Measurements from ENCODE around the gene WDR37. TPM values are rescaled to one million over a fixed set of nuclear protein-coding genes. Genes with fewer than 3 reads are reported as not detected.

WDR37 gene
- polyA plus RNA-seq, 1 of the 3 experiments (the other 2 are of a cell fraction): 11.9 TPM

- H3K4me1 ChIP-seq (ENCODE audit: control insufficient read depth in 1 of 2, insufficient read depth in 2 of 2, low read depth in 1 of 2, low read length in 1 of 2): peaks cover 6 to 29% of the 10 kb centered on the region in 2 experiments; a peak in 3 of 4 replicates
- H3K27me3 ChIP-seq (ENCODE audit: insufficient read depth): no peaks in the 10 kb centered on the region
- peaks cover 9% of the 10 kb centered on the region; the same call in 1 of the 2 replicates for H3K79me2 ChIP-seq (ENCODE audit: insufficient read depth)
- H3K4me3 ChIP-seq (ENCODE audit: low read depth in 2 of 2, low read length in 1 of 2): no peak overlapping the region
- no peaks in the 10 kb centered on the region for H3K9me2 ChIP-seq
- no peak for TF ChIP-seq EZH2phosphoT487 (IDR thresholded peaks at IDR 0.05; ENCODE audit: borderline replicate concordance, low read depth)
- no peak for TF ChIP-seq TEAD4 (IDR thresholded peaks at IDR 0.05; ENCODE audit: borderline replicate concordance, insufficient read depth)
- TF ChIP-seq, protein P1, sequence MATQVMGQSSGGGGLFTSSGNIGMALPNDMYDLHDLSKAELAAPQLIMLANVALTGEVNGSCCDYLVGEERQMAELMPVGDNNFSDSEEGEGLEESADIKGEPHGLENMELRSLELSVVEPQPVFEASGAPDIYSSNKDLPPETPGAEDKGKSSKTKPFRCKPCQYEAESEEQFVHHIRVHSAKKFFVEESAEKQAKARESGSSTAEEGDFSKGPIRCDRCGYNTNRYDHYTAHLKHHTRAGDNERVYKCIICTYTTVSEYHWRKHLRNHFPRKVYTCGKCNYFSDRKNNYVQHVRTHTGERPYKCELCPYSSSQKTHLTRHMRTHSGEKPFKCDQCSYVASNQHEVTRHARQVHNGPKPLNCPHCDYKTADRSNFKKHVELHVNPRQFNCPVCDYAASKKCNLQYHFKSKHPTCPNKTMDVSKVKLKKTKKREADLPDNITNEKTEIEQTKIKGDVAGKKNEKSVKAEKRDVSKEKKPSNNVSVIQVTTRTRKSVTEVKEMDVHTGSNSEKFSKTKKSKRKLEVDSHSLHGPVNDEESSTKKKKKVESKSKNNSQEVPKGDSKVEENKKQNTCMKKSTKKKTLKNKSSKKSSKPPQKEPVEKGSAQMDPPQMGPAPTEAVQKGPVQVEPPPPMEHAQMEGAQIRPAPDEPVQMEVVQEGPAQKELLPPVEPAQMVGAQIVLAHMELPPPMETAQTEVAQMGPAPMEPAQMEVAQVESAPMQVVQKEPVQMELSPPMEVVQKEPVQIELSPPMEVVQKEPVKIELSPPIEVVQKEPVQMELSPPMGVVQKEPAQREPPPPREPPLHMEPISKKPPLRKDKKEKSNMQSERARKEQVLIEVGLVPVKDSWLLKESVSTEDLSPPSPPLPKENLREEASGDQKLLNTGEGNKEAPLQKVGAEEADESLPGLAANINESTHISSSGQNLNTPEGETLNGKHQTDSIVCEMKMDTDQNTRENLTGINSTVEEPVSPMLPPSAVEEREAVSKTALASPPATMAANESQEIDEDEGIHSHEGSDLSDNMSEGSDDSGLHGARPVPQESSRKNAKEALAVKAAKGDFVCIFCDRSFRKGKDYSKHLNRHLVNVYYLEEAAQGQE (IDR thresholded peaks at IDR 0.05; ENCODE audit: low read depth, low read length): no peak
- TF ChIP-seq MXI1 (IDR thresholded peaks at IDR 0.05; ENCODE audit: low read depth, low read length): no peak
- TF ChIP-seq GATA2 (CRISPR knock-in tag; IDR thresholded peaks at IDR 0.05): no peak
- no peak for TF ChIP-seq ELF1 (IDR thresholded peaks at IDR 0.05)
- TF ChIP-seq JUND (IDR thresholded peaks at IDR 0.05): no peak
- no peak for TF ChIP-seq FOXJ3 (CRISPR knock-in tag; IDR thresholded peaks at IDR 0.05)
- TF ChIP-seq TAF1 (IDR thresholded peaks at IDR 0.05; ENCODE audit: borderline replicate concordance, low read depth, low read length): no peak
- no peak for TF ChIP-seq YY1 (IDR thresholded peaks at IDR 0.05; ENCODE audit: low read depth)
- no peak for TF ChIP-seq EP300 (IDR thresholded peaks at IDR 0.05; ENCODE audit: borderline replicate concordance in 1 of 2, low read depth in 1 of 2, low read length in 1 of 2)
- TF ChIP-seq, protein P2, sequence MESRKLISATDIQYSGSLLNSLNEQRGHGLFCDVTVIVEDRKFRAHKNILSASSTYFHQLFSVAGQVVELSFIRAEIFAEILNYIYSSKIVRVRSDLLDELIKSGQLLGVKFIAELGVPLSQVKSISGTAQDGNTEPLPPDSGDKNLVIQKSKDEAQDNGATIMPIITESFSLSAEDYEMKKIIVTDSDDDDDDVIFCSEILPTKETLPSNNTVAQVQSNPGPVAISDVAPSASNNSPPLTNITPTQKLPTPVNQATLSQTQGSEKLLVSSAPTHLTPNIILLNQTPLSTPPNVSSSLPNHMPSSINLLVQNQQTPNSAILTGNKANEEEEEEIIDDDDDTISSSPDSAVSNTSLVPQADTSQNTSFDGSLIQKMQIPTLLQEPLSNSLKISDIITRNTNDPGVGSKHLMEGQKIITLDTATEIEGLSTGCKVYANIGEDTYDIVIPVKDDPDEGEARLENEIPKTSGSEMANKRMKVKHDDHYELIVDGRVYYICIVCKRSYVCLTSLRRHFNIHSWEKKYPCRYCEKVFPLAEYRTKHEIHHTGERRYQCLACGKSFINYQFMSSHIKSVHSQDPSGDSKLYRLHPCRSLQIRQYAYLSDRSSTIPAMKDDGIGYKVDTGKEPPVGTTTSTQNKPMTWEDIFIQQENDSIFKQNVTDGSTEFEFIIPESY (IDR thresholded peaks at IDR 0.05; ENCODE audit: borderline replicate concordance, low read depth): no peak
- TF ChIP-seq, protein P3, sequence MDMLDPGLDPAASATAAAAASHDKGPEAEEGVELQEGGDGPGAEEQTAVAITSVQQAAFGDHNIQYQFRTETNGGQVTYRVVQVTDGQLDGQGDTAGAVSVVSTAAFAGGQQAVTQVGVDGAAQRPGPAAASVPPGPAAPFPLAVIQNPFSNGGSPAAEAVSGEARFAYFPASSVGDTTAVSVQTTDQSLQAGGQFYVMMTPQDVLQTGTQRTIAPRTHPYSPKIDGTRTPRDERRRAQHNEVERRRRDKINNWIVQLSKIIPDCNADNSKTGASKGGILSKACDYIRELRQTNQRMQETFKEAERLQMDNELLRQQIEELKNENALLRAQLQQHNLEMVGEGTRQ (IDR thresholded peaks at IDR 0.05; ENCODE audit: borderline replicate concordance, low read depth, low read length): no peak
- TF ChIP-seq FOXM1 (IDR thresholded peaks at IDR 0.05; ENCODE audit: low read depth): no peak
- TF ChIP-seq RXRA (IDR thresholded peaks at IDR 0.05; ENCODE audit: borderline replicate concordance, low read depth): no peak
- TF ChIP-seq RCOR1 (IDR thresholded peaks at IDR 0.05; ENCODE audit: low read length): no peak
- TF ChIP-seq GABPA (IDR thresholded peaks at IDR 0.05; ENCODE audit: low read depth): no peak
- no peak for TF ChIP-seq NRF1 (IDR thresholded peaks at IDR 0.05; ENCODE audit: low read depth, low read length)
- TF ChIP-seq NFIC (IDR thresholded peaks at IDR 0.05; ENCODE audit: borderline replicate concordance): no peak
- no peak for TF ChIP-seq TCF12 (IDR thresholded peaks at IDR 0.05)
- CTCF ChIA-PET: interaction anchor here (1.2 kb wide), 1 partner anchor 13 kb away, joined by 3 read pairs; no protein-coding TSS in a partner anchor
- POLR2A ChIA-PET: no interaction called here
- H3K36me3 ChIP-seq (replicated peaks in 1 of 2; ENCODE audit: control insufficient read depth in 1 of 2, insufficient read depth in 2 of 2, low read length in 1 of 2): peaks cover 43 to 56% of the 10 kb centered on the region in 2 experiments
- H3K27ac ChIP-seq (ENCODE audit: low read depth in 2 of 2, low read length in 1 of 2): no peak overlapping the region
- H3K9ac ChIP-seq: no peak overlapping the region
- H3F3A ChIP-seq (replicated peaks; ENCODE audit: insufficient read depth): no peaks in the 10 kb centered on the region
- no peak for DNase-seq
- H4K20me1 ChIP-seq (ENCODE audit: insufficient read depth): no peaks in the 10 kb centered on the region
- H3K4me2 ChIP-seq: no peak overlapping the region
- WGBS (ENCODE audit: low lambda C conversion rate): 91% methylated on average over 12 of the region's 12 CpGs
- no peaks in the 10 kb centered on the region for H3K9me3 ChIP-seq
- H2AFZ ChIP-seq (ENCODE audit: low read depth): no peak overlapping the region
Measured at GRCh38 chr10:1114719-1115606, 58.8 kb downstream of the WDR37 start.
